Activated T-cell treated with anti-CD3 and anti-CD28 coated beads for 4 hours (primary cell): ENCODE measurements around the gene ACTR8.

ENCODE experiments used
- DNase-seq: peaks from one replicate; pipeline ENCODE4 v3.0.0-alpha.2; 2020

ACTR8 gene

DNA sequence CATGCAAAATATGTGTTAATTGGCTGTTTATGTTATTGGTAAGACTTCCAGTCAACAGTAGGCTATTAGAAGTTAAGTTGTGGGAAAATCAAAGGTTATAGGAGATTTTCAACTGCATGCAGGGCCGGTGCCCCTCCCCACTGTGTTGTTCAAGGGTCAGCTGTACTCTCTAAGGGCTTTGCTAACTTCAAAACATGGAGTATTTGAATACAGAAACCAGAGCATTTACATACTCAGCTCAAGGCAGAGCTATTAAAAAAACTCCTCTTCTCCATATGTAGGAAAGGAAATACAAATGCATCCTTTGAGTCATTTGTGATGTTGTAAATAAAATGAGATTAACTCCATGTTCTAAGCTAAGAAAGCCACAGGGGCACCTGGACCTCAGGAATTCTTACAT, 18.8 kb downstream of the ACTR8 start:
- no peak for DNase-seq

DNA sequence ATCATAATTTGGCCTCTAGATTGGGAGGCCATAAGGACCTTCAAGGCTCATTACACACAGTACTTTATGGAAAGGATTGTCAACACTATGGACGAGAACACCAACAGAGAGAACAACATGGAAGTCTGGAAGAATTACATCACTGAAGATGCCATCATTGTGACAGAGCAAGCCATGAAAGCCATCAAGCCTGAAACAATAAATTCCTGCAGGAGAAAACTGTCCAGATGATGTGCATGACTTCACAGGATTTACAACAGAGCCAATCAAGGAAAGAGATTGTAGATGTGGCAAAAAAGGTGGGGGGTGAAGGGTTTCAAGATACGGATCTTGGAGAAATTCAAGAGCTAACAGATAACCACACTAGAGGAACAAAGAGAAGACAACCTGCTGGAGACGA, 19.7 kb downstream of the ACTR8 start:
- no peak for DNase-seq

DNA sequence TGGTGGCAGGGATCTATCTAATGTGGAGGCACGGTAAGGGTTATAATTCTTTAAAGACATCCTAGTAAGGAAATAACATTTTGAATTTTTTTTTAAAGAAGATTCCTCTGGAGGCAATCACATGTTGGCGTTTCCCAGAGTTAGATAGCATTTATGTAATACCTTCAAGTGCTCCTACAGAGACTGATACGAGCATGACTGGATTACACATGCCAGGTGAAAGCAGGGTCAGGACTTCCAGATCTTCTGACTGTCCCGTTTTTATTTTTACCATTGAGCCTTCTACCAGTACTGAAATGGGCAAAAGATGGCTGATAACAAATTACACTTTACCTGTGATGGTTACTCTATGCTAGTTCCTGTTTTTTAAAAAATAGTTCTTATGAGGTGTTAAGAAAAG, 21.8 kb downstream of the ACTR8 start:
- no peak for DNase-seq

DNA sequence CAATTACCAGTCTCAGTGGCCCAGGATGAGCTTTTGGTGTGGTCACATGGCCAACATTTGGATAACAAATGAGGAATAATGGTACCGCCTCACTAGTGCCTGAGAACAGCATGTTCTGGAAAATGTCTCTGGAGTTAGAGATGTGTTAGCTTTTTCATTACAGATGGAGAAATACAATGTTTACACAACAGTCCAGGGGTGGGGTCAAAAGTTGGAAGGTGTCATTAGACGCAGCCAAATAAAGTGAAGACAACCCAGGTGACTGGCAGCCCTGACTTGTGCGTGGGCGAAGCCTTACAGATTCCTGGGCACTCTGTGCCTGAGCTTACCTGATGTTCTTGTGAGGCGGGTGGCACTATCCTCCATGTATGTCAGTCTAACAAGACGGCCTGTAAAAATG, 22.8 kb downstream of the ACTR8 start:
- no peak for DNase-seq

DNA sequence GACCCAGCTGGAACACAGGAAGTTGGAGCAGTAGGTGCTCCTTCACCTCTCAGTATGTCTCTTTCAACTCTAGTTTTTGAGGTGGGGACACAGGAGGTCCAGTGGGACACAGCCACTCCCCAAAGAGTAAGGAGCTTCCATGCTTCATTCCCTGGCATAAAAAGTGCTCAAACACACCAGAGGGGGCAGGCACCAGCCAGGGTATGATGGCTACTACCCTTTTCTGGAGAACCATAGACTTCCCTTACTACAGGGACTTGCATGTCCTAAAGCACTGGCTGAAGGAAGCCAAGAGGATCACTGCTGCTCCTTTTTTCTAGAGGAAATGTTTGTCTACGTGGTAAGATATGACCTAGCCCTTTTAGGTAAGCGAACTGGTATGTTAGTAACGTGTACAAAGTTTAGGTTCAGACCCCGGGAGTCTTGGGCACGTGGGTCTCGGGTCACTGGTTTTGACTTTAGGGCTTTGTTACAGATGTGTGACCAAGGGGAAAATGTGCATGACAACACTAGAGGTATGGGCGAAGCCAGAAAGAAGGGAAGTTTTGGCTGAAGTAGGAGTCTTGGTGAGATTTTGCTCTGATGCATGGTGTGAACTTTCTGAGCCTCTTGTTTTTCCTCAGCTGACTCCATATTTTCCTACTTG, 23.7 kb downstream of the ACTR8 start:
- DNase-seq: no peak

DNA sequence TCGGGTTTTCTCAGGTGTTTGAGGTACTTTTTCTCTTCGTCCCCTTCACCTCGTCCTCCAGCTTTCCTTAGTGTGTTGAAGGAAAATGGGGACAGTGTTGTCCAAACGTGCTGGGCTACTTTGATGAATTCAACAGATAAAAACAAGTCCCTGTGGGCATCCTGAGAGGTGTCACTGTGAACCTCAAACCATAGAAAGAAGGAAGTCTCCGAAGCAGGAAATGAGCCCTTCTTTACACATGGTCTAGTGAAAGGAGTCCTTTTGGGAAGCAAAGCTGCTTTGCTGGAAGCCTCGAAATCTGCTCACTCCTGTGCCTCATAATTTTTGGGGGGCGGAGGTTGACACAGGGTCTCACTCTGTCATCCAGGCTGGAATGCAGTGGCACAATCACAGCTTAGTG, 25.0 kb downstream of the ACTR8 start:
- no peak for DNase-seq

DNA sequence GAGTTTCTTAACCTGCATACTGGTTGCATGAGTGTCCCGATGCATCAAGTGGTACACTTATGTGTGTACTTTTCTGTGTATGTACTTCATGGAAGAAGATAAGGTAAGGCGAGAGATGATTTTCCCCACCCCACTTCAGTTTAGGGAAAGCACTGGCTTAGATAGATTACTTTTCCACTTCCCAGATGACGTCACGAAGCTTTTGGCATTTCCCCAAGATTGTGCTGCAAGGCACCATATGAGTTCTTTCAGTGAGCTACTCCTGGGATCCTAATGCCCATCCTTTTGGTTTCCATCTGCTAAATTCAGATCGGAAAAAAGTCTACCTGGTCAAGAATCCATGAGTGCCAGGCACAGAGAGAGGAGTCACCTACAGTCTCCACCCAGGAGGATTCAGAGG, 31.1 kb downstream of the ACTR8 start:
- no peak for DNase-seq

DNA sequence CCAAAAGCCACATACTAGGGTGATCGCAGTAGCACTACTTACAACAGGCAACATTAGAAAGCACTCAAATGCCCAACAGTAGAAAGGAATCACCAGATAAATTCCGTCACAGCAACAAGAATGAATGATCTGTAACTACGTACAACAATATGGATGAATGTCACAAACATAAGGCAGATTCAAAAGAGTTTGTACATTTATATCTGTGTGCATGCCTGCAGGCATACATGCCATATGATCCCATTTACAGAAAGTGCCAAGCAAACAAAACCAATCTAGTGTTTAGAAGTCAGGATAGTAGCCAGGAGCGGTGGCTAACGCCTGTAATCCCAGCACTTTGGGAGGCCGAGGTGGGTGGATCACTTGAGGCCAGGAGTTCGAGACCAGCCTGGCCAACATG, 32.0 kb downstream of the ACTR8 start:
- no peak for DNase-seq

DNA sequence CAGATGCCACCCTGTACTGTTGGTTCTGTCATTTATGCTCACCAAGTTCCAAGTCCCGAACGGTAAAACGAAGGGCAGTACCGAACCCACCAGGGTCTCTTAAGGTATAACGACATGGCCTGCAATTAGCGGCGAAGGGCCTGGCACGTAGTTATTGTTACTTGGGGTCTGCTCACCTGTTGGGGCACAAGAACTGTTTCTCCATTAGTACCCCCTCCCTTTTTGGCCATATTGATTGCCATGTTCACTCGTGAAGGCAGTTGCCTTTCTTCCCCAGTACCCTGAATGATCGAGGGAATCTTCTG, 35.1 kb downstream of the ACTR8 start:
- no peak for DNase-seq

DNA sequence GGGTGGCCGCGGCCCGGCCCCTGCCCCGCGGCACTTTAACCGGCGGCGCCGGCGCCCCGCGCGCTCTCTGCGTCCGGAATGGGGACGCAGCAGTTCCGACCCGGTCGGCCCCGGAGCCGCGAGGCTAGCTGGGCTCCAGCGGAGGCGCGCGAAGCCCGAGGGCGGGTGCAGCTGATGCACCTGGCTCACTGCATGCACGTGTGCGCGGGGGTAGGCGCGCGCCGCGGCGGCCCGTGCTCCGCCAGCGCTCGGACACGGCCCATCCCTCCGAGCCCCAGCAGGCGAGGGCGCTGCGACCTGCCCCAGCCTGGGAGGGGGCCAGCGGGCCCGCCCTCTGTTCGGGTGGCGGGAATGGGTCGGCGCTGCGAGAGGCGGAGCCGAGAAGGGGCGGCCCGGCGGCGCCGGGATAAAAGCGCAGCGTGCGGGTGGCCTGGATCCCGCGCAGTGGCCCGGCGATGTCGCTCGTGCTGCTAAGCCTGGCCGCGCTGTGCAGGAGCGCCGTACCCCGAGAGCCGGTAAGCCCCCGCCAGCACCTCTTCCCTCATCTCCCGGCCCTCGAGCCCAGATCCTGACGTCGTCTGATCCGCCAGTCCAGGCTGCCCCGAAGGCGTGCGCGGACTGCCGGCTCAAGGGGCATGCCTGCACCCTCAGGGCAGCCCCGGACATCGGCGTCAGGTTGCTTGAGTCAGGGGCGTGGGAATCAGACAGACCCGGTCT, 35.7 kb downstream of the ACTR8 start, which contains the start of the genes CHDH and IL17RB:
TSS of gene CHDH (minus strand) at position 286 of the 717 bp plus-strand sequence. CDS start 22,411 bp downstream, outside the sequence.
TSS of gene IL17RB (plus strand) at position 435 of the 717 bp plus-strand sequence. CDS start at position 456, 21 bp downstream.
- no peak for DNase-seq

DNA sequence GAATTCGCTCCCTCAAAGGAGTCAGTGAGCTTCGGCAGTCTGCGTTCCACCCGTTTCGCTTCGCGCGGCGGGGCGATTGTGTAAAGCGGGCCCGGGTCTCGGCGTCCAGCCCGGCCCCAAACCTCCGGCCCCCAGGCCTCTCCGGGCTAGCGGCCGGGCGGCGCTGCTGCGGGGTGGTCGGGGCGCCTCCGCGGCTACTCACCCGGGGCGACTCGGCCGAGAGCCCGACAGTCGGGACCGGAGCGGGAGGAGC, 36.1 kb downstream of the ACTR8 start:
- no peak for DNase-seq

DNA sequence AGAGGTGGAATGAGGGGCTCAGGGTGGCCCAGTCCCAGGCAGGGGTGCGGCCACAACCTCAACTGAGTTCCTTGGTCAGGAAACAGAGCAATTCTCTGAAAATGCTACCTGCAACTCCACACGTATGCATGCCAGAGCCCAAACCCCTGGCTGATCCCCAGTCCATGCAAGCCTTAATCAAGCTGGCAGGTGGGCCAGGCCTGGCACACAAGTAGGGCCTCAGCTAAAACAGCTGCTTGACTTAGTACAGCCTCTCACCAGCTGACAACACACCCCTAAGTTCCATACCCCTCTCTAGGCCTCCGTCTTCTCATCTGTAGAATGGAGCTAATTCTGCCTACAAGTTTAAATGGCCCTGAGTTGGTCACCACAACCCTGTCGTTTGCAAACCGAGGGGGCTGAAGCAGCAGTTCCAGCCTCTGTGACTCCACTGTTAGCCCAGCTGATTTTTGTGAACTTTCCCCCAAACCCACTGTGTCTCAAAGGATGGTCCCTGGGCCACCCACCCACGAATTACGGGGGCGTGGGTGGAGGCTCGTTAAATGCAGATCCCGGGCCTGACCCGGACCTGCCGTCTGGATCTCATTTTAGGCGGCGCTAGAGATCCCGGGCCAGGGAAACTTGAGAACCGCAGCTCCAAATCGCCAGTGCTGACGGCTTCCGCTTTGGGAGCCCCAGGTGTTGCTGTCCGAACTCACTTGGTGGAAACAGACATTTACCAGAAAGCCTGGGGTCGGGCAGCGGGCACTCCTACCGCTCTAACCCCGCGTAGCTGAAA, 36.7 kb downstream of the ACTR8 start:
- DNase-seq: no peak

DNA sequence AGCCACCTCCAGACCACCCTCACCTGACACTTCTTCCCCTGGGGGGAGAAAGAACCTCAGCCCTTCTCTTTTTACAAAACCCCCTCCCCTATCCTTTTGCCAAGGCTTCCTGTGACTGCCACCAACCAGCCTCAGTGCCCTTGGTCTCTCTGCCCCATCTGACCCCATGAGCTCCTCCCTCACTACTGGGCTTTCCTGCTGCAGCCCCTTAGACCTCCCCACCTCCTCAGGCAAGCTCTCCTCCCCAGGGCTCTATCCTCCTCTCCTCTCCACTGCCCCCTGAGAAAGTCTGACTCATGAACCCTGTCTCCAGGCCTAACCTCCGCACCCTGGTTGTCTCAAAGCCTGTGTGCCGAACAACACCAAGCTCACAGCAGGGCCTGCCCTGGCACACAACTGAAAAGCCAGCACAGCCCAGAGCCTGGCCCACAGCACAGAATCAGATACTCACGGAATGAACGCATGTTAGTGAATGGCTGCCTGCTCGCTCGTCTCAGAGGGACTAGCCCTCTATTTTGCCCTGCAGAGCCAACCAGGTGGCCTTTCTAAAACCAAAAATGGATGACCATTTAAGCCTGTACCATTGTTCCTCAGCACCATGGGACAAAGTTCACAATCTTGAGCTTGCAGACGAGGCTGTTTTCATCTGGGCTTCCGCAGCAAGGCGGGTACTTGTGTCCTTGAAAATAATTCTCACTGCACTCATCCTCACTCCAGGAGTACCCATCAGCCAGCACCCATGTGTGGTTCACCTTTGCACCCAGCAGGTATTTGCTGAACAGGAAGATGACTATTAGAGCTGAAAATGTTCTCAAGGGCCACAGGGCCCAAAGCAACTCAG, 37.5 kb downstream of the ACTR8 start:
- no peak for DNase-seq

DNA sequence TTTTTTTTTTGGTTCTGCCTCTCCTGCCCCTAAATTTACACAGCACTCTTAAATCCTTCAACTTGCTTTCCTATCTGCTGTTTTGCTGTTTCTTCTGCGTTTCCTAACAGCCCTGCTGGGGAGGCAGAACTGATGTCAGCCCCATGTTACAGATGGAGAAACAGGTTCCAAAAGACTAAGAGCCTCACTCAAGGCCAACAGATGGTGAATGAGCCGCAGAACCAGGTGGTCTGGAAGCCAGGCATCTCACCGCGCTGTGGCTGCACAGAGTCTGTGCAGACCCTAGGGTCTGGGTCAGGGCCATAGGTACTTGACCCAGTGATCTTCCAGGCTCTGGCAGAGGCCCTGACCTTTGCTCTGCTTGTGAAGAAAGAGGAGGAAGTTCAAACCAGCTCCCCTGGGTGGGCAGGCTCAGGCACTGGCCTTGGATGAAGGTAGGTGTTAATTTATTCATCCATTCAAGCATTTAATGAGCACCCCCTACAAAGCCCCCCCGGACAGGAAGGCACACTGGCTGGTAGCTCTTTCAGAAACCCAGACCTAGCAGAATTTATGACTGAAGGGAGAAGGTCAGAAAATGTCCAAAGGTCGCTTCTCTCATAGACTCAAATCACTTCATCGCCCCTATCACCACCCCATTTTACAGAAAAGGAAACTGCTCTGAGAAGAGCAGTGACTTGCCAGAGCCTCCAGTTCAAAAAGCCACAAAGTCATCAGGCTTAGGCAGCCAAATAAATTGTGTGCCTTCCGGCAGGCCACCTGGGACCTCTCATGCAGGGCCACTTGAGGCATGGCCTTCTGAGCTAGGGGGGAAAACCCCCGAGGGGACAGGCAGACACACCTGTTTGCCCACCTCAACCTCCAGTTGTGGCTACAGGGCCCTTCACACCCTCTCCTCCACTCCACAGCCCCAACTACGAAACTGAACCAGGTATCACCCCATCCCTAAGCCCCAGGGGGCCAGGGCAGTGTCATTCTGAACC, 38.5 kb downstream of the ACTR8 start:
- no peak for DNase-seq

DNA sequence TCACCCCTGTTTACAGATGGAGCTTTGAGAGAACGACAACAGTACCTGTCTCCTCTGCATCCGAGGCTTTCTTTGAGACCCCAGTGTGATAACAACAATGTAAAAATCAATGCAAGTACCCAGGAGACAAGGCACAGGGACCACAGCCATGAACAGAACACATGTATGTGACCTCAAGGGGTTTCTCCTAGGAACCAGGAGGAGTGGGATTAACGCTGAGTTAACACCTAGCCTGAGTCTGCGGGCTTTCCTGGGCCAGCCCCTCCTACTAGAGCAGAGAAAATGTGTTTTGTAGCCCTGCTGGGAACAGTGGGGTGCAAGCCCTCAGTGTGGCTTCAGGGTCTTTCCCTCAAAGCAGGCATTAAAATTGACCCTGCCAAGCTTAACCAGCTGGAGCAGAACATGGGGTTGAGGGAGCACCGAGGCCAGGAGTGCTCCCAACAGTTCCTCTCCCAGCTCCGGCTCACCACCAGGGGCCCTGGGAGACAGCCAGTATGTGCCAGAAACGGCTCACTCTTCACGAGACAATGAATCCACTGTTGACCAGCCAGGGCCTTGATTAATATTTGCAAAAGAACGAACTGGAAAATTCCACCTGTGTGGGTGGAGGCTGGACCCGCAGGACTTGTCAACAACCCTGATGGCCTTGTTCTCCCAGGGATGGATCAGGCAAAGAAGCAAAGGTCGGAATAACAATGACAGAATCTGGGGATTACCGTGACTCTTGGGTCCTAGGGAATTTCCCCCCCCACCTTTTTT, 39.3 kb downstream of the ACTR8 start:
- DNase-seq: no peak

DNA sequence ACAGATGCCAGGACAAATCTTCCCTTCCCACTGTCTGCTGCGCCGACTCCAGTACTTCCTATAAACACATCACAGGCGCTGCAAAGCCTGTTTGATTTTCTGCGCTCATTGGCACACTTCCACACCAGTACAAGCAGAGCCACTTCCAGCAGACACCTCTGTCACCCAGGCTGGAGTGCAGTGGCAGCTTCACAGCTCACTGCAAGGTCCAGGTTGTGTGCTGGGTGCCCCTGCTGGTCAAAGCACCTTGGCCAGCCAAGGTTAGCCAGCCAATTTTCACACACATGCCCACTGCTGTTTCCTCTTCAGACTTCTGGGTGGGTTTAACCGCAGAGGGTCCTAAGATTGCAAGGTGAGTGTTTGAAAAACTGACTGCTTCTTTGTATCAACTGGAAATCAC, 40.7 kb downstream of the ACTR8 start:
- no peak for DNase-seq

DNA sequence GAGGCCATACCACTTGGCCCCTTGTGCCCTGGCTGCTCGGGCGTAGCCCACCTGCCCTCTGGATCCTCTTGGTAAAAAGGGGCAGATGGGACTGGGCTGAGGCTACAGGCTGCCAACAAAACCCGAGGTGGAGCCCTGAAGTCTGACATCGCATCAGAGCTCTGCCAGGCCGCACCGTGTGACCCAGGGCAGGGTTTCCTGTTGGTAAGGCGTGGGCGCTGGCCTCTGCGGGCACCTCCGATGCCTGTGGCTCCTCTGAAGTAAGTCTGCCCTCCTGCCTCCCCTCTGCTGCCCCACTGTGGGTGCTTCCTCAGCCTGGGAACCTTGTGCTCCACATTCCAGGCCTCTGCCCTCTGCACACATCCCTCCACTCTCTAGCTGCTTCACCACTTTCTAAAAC, 44.6 kb downstream of the ACTR8 start:
- DNase-seq: no peak

DNA sequence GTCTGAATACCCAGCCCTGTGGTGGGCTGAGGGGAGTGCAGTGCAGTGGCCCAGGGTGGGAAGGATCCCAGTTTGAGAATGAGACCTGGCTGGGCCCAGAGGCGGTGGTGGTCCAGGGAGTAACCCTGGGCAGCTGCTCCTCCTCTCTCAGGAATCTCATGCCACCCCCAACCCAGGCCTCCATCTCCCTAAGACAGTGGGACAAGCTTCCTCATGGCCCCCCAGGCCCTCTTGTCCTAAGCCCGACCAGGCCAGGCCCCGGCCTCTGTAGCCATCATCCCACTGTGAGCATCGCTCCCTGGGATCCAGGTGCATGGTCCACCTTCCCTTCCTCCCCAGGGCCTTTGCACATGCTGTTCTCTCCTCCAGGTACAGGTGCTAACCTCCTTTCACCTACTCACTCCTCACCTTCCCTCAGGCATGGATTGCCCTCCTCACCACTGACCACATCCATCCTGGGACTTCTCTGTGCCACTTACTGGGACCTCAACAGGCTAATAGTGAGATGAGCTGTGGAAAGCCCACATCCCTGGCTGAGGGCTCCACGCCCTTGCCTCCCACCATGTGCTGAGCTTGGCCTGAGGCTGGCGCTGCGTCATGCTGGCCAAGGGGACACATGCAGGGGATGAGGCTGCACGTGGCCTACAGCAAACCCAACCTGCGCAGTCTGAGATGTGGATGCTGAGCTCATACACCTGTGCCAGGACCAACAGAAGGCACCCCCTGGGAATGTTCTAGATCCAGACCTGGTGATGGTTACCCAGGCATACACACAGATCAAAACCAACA, 45.7 kb downstream of the ACTR8 start:
- DNase-seq: no peak

DNA sequence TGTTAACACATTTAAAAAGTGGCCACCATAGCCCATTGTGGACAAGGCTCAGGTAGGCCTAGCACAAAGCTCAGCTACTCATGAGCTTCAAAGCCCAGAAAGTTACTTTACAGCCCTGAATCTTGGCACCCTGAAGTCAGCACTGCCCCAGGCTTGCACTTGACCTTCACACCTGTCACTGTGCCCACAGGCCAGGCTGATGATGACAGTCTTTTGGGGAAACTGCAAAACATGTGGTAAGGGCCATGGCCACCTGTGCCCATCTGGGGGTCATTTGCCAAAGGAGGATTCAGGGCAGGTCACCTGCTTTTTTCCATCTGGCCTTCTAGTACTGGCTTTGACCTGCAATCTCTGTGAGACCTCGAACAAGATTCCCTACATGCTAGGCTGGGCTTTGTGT, 46.7 kb downstream of the ACTR8 start:
- DNase-seq: no peak

DNA sequence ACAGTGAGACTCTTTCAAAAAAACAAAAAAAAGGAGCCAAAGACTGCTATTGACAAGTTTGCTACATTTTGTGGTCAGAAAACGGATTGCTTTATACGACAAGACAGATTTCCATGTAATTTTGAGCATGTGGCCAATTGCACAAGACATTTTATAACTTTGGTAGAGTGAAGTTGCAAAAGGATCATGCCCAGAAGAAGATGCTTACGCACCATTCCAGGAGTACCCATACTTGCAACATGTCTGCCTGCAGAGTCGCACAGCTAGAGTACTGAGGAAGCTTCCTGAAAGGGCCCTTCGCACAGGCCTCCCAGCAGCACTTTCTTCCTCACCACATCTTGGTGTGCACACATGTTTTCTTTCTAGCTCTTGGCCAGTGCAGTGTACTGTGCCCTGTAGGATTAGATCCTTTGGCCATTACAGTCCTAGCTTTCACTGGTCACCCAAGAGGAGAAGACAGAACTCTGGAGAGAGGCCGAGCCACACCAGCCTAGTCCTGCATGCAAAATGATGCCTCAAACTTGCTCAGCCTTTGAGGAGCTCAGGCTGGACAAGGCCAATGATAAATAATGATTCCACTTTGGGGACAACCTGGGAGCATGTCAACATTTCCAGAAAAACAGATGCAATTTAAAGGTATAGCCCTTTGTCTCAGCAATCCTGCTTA, 47.4 kb downstream of the ACTR8 start:
- DNase-seq: no peak
